Measurements from ENCODE around the gene TXNDC8.

GRCh38 chr9:110337727-110338126, at the start of gene TXNDC8:
- TF ChIP-seq POLR2AphosphoS5 (IDR thresholded peaks at IDR 0.05; ENCODE audit: low read depth, low read length) (no peak), POLR2A (IDR thresholded peaks at IDR 0.05; ENCODE audit: low read depth, low read length) (no peak), TAF1 (IDR thresholded peaks at IDR 0.05; ENCODE audit: borderline replicate concordance, low read depth, low read length) (no peak)
